Measurements from ENCODE around the gene CDKL4. TPM values are rescaled to one million over a fixed set of nuclear protein-coding genes. Genes with fewer than 3 reads are reported as not detected.

Gene CDKL4
- polyA plus RNA-seq, 2 of the 4 experiments (the other 2 are of a cell fraction): 0.06 TPM; not detected in 1

DNA sequence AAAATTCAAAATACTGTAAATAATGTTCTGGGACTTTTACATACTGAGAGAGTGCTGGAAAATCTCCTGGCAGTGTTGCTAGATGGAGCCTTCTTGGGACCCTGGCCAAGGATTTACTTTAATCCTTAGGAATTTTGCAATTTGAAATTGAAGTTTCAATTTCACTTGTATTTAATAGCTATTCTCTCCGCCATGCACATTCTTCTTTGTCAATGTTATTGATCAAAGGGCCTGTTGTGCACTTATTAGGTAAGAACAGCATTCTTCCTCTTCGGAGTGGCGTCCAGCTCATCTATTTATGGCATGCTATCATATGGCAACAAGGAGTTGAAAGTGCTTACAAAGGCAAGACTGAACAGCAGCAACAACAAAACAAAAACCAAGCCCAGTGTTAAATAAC lies 82.8 kb downstream of the CDKL4 start (continued):
- TF ChIP-seq, protein P1, sequence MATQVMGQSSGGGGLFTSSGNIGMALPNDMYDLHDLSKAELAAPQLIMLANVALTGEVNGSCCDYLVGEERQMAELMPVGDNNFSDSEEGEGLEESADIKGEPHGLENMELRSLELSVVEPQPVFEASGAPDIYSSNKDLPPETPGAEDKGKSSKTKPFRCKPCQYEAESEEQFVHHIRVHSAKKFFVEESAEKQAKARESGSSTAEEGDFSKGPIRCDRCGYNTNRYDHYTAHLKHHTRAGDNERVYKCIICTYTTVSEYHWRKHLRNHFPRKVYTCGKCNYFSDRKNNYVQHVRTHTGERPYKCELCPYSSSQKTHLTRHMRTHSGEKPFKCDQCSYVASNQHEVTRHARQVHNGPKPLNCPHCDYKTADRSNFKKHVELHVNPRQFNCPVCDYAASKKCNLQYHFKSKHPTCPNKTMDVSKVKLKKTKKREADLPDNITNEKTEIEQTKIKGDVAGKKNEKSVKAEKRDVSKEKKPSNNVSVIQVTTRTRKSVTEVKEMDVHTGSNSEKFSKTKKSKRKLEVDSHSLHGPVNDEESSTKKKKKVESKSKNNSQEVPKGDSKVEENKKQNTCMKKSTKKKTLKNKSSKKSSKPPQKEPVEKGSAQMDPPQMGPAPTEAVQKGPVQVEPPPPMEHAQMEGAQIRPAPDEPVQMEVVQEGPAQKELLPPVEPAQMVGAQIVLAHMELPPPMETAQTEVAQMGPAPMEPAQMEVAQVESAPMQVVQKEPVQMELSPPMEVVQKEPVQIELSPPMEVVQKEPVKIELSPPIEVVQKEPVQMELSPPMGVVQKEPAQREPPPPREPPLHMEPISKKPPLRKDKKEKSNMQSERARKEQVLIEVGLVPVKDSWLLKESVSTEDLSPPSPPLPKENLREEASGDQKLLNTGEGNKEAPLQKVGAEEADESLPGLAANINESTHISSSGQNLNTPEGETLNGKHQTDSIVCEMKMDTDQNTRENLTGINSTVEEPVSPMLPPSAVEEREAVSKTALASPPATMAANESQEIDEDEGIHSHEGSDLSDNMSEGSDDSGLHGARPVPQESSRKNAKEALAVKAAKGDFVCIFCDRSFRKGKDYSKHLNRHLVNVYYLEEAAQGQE (IDR thresholded peaks at IDR 0.05): no peak

DNA sequence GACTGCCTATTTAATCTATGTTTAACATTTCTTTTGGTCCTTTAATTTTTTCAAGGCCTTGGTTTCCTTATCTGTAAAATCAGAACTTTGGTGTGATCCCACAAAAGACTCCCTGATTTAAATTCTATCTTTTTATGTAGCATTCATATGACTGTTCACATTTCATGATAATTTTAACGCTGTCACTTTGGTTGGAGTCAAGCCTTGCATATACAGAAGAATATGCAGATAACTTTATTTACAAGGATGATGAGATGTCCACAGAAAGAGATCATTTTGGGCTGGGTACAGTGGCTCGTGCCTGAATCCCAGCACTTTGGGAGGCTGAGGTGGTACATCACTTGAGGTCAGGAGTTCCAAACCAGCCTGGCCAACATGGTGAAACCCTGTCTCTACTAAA lies 84.5 kb downstream of the CDKL4 start:
- WGBS (ENCODE audit: missing lambda C conversion rate): 72% methylated on average over 2 of the region's 2 CpGs
- ChIA-PET CTCF (no interaction called here), POLR2A (no interaction called here)

More for the DNA sequence above, 84.5 kb downstream of the CDKL4 start:
- ATAC-seq (no peak), DNase-seq (ENCODE audit: low read depth in 1 of 2, low spot score in 1 of 2) (no peak), FAIRE-seq (no peak)
- no peak overlapping the region for H3K4me3 ChIP-seq
- no peaks in the 10 kb centered on the region for H3K4me1 ChIP-seq
- no peaks in the 10 kb centered on the region for H3K9me3 ChIP-seq
- no peak overlapping the region for H3K4me2 ChIP-seq
- H3K27ac ChIP-seq: no peak overlapping the region
- TF ChIP-seq, protein P2, sequence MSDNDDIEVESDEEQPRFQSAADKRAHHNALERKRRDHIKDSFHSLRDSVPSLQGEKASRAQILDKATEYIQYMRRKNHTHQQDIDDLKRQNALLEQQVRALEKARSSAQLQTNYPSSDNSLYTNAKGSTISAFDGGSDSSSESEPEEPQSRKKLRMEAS (IDR thresholded peaks at IDR 0.05): no peak
- TF ChIP-seq, protein P3, sequence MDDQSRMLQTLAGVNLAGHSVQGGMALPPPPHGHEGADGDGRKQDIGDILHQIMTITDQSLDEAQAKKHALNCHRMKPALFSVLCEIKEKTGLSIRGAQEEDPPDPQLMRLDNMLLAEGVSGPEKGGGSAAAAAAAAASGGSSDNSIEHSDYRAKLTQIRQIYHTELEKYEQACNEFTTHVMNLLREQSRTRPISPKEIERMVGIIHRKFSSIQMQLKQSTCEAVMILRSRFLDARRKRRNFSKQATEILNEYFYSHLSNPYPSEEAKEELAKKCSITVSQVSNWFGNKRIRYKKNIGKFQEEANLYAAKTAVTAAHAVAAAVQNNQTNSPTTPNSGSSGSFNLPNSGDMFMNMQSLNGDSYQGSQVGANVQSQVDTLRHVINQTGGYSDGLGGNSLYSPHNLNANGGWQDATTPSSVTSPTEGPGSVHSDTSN (IDR thresholded peaks at IDR 0.05): no peak
- TF ChIP-seq PHF8 (IDR thresholded peaks at IDR 0.05; ENCODE audit: borderline replicate concordance, low read depth) (no peak), HOXB13 (CRISPR knock-in tag; IDR thresholded peaks at IDR 0.05; ENCODE audit: low read depth) (no peak), SMC3 (IDR thresholded peaks at IDR 0.05) (no peak), HEYL (CRISPR knock-in tag; IDR thresholded peaks at IDR 0.05) (no peak), POLR2A (IDR thresholded peaks at IDR 0.05; ENCODE audit: low read length) (no peak), RAD21 (conservative IDR thresholded peaks at IDR 0.05 in 1 of 2, IDR thresholded peaks at IDR 0.05 in 1 of 2) (no peak), HOXB5 (CRISPR knock-in tag; IDR thresholded peaks at IDR 0.05) (no peak), MAFK (IDR thresholded peaks at IDR 0.05; ENCODE audit: partially characterized antibody) (no peak), GATA3 (IDR thresholded peaks at IDR 0.05; ENCODE audit: borderline replicate concordance) (no peak), RARB (CRISPR knock-in tag; IDR thresholded peaks at IDR 0.05) (no peak), MYC (IDR thresholded peaks at IDR 0.05; ENCODE audit: borderline replicate concordance, low read length) (no peak)
- TF ChIP-seq, protein P4, sequence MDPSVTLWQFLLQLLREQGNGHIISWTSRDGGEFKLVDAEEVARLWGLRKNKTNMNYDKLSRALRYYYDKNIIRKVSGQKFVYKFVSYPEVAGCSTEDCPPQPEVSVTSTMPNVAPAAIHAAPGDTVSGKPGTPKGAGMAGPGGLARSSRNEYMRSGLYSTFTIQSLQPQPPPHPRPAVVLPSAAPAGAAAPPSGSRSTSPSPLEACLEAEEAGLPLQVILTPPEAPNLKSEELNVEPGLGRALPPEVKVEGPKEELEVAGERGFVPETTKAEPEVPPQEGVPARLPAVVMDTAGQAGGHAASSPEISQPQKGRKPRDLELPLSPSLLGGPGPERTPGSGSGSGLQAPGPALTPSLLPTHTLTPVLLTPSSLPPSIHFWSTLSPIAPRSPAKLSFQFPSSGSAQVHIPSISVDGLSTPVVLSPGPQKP (IDR thresholded peaks at IDR 0.05; ENCODE audit: low read depth, low read length): no peak
- TF ChIP-seq, protein P5, sequence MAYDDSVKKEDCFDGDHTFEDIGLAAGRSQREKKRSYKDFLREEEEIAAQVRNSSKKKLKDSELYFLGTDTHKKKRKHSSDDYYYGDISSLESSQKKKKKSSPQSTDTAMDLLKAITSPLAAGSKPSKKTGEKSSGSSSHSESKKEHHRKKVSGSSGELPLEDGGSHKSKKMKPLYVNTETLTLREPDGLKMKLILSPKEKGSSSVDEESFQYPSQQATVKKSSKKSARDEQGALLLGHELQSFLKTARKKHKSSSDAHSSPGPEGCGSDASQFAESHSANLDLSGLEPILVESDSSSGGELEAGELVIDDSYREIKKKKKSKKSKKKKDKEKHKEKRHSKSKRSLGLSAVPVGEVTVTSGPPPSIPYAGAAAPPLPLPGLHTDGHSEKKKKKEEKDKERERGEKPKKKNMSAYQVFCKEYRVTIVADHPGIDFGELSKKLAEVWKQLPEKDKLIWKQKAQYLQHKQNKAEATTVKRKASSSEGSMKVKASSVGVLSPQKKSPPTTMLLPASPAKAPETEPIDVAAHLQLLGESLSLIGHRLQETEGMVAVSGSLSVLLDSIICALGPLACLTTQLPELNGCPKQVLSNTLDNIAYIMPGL (CRISPR knock-in tag; IDR thresholded peaks at IDR 0.05; ENCODE audit: borderline replicate concordance): no peak
- TF ChIP-seq, protein P6, sequence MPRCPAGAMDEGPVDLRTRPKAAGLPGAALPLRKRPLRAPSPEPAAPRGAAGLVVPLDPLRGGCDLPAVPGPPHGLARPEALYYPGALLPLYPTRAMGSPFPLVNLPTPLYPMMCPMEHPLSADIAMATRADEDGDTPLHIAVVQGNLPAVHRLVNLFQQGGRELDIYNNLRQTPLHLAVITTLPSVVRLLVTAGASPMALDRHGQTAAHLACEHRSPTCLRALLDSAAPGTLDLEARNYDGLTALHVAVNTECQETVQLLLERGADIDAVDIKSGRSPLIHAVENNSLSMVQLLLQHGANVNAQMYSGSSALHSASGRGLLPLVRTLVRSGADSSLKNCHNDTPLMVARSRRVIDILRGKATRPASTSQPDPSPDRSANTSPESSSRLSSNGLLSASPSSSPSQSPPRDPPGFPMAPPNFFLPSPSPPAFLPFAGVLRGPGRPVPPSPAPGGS (IDR thresholded peaks at IDR 0.05): no peak
- TF ChIP-seq, protein P7, sequence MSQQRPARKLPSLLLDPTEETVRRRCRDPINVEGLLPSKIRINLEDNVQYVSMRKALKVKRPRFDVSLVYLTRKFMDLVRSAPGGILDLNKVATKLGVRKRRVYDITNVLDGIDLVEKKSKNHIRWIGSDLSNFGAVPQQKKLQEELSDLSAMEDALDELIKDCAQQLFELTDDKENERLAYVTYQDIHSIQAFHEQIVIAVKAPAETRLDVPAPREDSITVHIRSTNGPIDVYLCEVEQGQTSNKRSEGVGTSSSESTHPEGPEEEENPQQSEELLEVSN (IDR thresholded peaks at IDR 0.05; ENCODE audit: borderline replicate concordance, low read depth): no peak
- TF ChIP-seq, protein P1 (IDR thresholded peaks at IDR 0.05): no peak
- TF ChIP-seq, protein P8, sequence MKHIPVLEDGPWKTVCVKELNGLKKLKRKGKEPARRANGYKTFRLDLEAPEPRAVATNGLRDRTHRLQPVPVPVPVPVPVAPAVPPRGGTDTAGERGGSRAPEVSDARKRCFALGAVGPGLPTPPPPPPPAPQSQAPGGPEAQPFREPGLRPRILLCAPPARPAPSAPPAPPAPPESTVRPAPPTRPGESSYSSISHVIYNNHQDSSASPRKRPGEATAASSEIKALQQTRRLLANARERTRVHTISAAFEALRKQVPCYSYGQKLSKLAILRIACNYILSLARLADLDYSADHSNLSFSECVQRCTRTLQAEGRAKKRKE (CRISPR knock-in tag; IDR thresholded peaks at IDR 0.05; ENCODE audit: low read depth): no peak

All from A549 (cell line).